HepG2 (cell line): ENCODE data around the gene CRISP3. TPM values are rescaled to one million over a fixed set of nuclear protein-coding genes. Genes with fewer than 3 reads are reported as not detected.

ENCODE experiments used
- ATF6 ChIP-seq: sonication (generic); formaldehyde crosslinking; conservative IDR thresholded peaks from 2 replicates; pipeline ENCODE4 v1.4.0; 2020; ENCODE audit warnings: missing genetic modification reagents
- CBFB ChIP-seq: sonication (generic); formaldehyde crosslinking; IDR thresholded peaks from 2 replicates; pipeline ENCODE4 v1.4.0; 2020; ENCODE audit warnings: missing genetic modification reagents
- CREM ChIP-seq, 2 experiments: sonication (generic) in 1 of 2; formaldehyde crosslinking in 1 of 2; IDR thresholded peaks; 2 replicates each; pipeline versions ENCODE4 v1.4.0 to v1.6.1; 2016 to 2020; ENCODE audit warnings: antibody characterized with exemption in 1 of 2, mild to moderate bottlenecking in 1 of 2, missing genetic modification reagents in 1 of 2
- DR1 ChIP-seq: sonication (generic); formaldehyde crosslinking; IDR thresholded peaks from 2 replicates; pipeline ENCODE4 v1.8.0; 2021; ENCODE audit warnings: mild to moderate bottlenecking, missing genetic modification reagents, inconsistent platforms
- ERF ChIP-seq: IDR thresholded peaks from 2 replicates; pipeline ENCODE4 v1.6.1; 2018; ENCODE audit warnings: missing biosample characterization, missing genetic modification reagents
- ETV5 ChIP-seq: IDR thresholded peaks from 2 replicates; pipeline ENCODE4 v1.6.1; 2018; ENCODE audit warnings: missing biosample characterization, missing genetic modification reagents, inconsistent platforms, borderline replicate concordance
- FOXK1 ChIP-seq: sonication (generic); formaldehyde crosslinking; IDR thresholded peaks from 2 replicates; pipeline ENCODE4 v1.4.0; 2020; ENCODE audit warnings: low read depth, missing genetic modification reagents, borderline replicate concordance
- GFI1 ChIP-seq: sonication (generic); formaldehyde crosslinking; IDR thresholded peaks from 2 replicates; pipeline ENCODE4 v1.5.0; 2020; ENCODE audit warnings: missing genetic modification reagents, mild to moderate bottlenecking, borderline replicate concordance
- HHEX ChIP-seq: IDR thresholded peaks from 2 replicates; pipeline ENCODE4 v1.6.1; 2016; ENCODE audit warnings: control low read depth
- HNF4A ChIP-seq: sonication (generic); formaldehyde crosslinking; IDR thresholded peaks from 2 replicates; pipeline ENCODE4 v1.4.0; 2020; ENCODE audit warnings: missing genetic modification reagents
- JUND ChIP-seq: sonication (generic); formaldehyde crosslinking; IDR thresholded peaks from 2 replicates; pipeline ENCODE4 v1.8.0; 2022; ENCODE audit warnings: mild to moderate bottlenecking, missing genetic modification reagents
- MAZ ChIP-seq, 2 experiments: sonication (generic) in 1 of 2; formaldehyde crosslinking in 1 of 2; IDR thresholded peaks; 2 replicates each; pipeline versions ENCODE4 v1.5.0 to v1.6.1; 2012 to 2020; ENCODE audit warnings: low read depth in 2 of 2, mild to moderate bottlenecking in 2 of 2, borderline replicate concordance in 1 of 2, improper control_type of control experiment in 1 of 2, low read length in 1 of 2, missing genetic modification reagents in 1 of 2, moderate library complexity in 1 of 2
- MIER2 ChIP-seq: IDR thresholded peaks from 2 replicates; pipeline ENCODE4 v1.6.1; 2016; ENCODE audit warnings: missing biosample characterization, missing genetic modification reagents
- MIER3 ChIP-seq: IDR thresholded peaks from 2 replicates; pipeline ENCODE4 v1.6.1; 2016; ENCODE audit warnings: missing compliant biosample characterization, borderline replicate concordance
- NCOA2 ChIP-seq: sonication (generic); formaldehyde crosslinking; IDR thresholded peaks from 2 replicates; pipeline ENCODE4 v1.8.0; 2022; ENCODE audit warnings: inconsistent platforms
- RXRB ChIP-seq: IDR thresholded peaks from 2 replicates; pipeline ENCODE4 v1.6.1; 2016; ENCODE audit warnings: borderline replicate concordance, missing genetic modification reagents, missing compliant biosample characterization
- TBX2 ChIP-seq: sonication (generic); formaldehyde crosslinking; IDR thresholded peaks from 2 replicates; pipeline ENCODE4 v1.5.0; 2020; ENCODE audit warnings: missing genetic modification reagents, mild to moderate bottlenecking, borderline replicate concordance
- TCF7 ChIP-seq: sonication (generic); IDR thresholded peaks from 2 replicates; pipeline ENCODE4 v1.6.1; 2016; ENCODE audit warnings: antibody characterized with exemption, low read depth
- XBP1 ChIP-seq: sonication (generic); formaldehyde crosslinking; IDR thresholded peaks from 2 replicates; pipeline ENCODE4 v1.5.0; 2020; ENCODE audit warnings: missing genetic modification reagents
- ZMYM2 ChIP-seq: sonication (generic); formaldehyde crosslinking; IDR thresholded peaks from 2 replicates; pipeline ENCODE4 v1.8.0; 2022; ENCODE audit warnings: mild to moderate bottlenecking, missing genetic modification reagents
- ZNF121 ChIP-seq: sonication (generic); formaldehyde crosslinking; IDR thresholded peaks from 2 replicates; pipeline ENCODE4 v1.5.0; 2020; ENCODE audit warnings: mild to moderate bottlenecking, missing genetic modification reagents
- ZNF274 ChIP-seq: sonication (generic); formaldehyde crosslinking; IDR thresholded peaks from 2 replicates; pipeline ENCODE4 v1.5.1; 2020; ENCODE audit warnings: mild to moderate bottlenecking, missing genetic modification reagents
- ZNF33B ChIP-seq: sonication (generic); formaldehyde crosslinking; IDR thresholded peaks from 2 replicates; pipeline ENCODE4 v1.5.1; 2020; ENCODE audit warnings: mild to moderate bottlenecking, missing genetic modification reagents
- ZNF792 ChIP-seq: IDR thresholded peaks from 2 replicates; pipeline ENCODE4 v1.6.1; 2016
- ZNF878 ChIP-seq: sonication (generic); formaldehyde crosslinking; IDR thresholded peaks from 2 replicates; pipeline ENCODE4 v1.8.1; 2023; ENCODE audit warnings: mild to moderate bottlenecking, missing genetic modification reagents, moderate library complexity
- polyA plus RNA-seq, 8 experiments: library from polyadenylated mRNA; depleted of rRNA in 3 of 8; stranded (reverse) in 7 of 8; unstranded in 1 of 8; fragments of >200 nt; fragmentation: Illumina TruSeq in 4 of 8; extraction: Trizol in 4 of 8; gene quantifications; 2 replicates each; pipeline versions ENCODE4 v1.2.1 to v1.2.3, GENCODE V29; 2011 to 2016; ENCODE audit warnings: low read depth in 4 of 8, missing spikeins in 1 of 8, mixed read lengths in 1 of 8; ENCODE audit not compliant: insufficient read depth in 1 of 8
- total RNA-seq, 5 experiments: library from RNA; depleted of rRNA; stranded (reverse); fragments of >200 nt; fragmentation: Illumina TruSeq; extraction: Trizol; gene quantifications; 2 replicates each; pipeline ENCODE4 v1.2.3, GENCODE V29; 2016; ENCODE audit warnings: low read depth in 1 of 5
- TF ChIP-seq, protein P1 (sequence below), 2 experiments: sonication (generic) in 1 of 2; formaldehyde crosslinking in 1 of 2; IDR thresholded peaks; 2 replicates each; pipeline versions ENCODE4 v1.4.0 to v1.6.1; 2018 to 2020; ENCODE audit warnings: missing genetic modification reagents in 2 of 2, borderline replicate concordance in 1 of 2, low read depth in 1 of 2, mild to moderate bottlenecking in 1 of 2, missing biosample characterization in 1 of 2
- TF ChIP-seq, protein P2 (sequence below): IDR thresholded peaks from 2 replicates; pipeline ENCODE4 v1.6.1; 2016; ENCODE audit warnings: low read depth, control low read depth

Gene CRISP3
- total and polyA plus RNA-seq, 2 of the 13 experiments (the other 11 are each of a cell fraction or from before 2014, with no cell fraction given) = not detected

GRCh38 chr6:49766762-49767161, 22.6 kb upstream of the CRISP3 start (continued):
- TF ChIP-seq NCOA2 (CRISPR knock-in tag) (peak; percentile 82), MAZ (IDR thresholded peaks at IDR 0.05; ENCODE audit: borderline replicate concordance, low read depth, low read length) (no peak), MAZ (CRISPR knock-in tag; IDR thresholded peaks at IDR 0.05; ENCODE audit: low read depth) (peak; percentile 39; the same call in 1 of the 2 replicates), ETV5 (CRISPR knock-in tag) (no peak; the same call in 1 of the 2 replicates), XBP1 (CRISPR knock-in tag) (no peak), CBFB (CRISPR knock-in tag) (0 out of 2 replicates have a peak, but pooled peaks have one; percentile 36), TCF7 (peak; percentile 56), JUND (0 out of 2 replicates have a peak, but pooled peaks have one; percentile 28), HHEX (CRISPR knock-in tag) (0 out of 2 replicates have a peak, but pooled peaks have one; percentile 39), GFI1 (CRISPR knock-in tag) (peak; percentile 84), MIER3 (CRISPR knock-in tag) (peak; percentile 92; the same call in 1 of the 2 replicates), ZNF33B (CRISPR knock-in tag) (no peak), ATF6 (CRISPR knock-in tag) (no peak), FOXK1 (peak; percentile 73; the same call in 1 of the 2 replicates), ZMYM2 (CRISPR knock-in tag) (peak; percentile 64; the same call in 1 of the 2 replicates), HNF4A (CRISPR knock-in tag) (peak; percentile 99), TBX2 (CRISPR knock-in tag) (0 out of 2 replicates have a peak, but pooled peaks have one; percentile 32), ERF (CRISPR knock-in tag) (peak; percentile 63; the same call in 1 of the 2 replicates), RXRB (CRISPR knock-in tag) (peak; percentile 75), DR1 (CRISPR knock-in tag) (no peak), ZNF792 (CRISPR knock-in tag) (peak; percentile 66; the same call in 1 of the 2 replicates), ZNF121 (CRISPR knock-in tag) (no peak), CREM (IDR thresholded peaks at IDR 0.05) (peak; percentile 75), CREM (CRISPR knock-in tag; IDR thresholded peaks at IDR 0.05) (no peak), ZNF274 (CRISPR knock-in tag) (no peak), MIER2 (CRISPR knock-in tag) (peak; percentile 71; the same call in 1 of the 2 replicates), ZNF878 (CRISPR knock-in tag) (peak; percentile 36; the same call in 1 of the 2 replicates)
- TF ChIP-seq, protein P1, sequence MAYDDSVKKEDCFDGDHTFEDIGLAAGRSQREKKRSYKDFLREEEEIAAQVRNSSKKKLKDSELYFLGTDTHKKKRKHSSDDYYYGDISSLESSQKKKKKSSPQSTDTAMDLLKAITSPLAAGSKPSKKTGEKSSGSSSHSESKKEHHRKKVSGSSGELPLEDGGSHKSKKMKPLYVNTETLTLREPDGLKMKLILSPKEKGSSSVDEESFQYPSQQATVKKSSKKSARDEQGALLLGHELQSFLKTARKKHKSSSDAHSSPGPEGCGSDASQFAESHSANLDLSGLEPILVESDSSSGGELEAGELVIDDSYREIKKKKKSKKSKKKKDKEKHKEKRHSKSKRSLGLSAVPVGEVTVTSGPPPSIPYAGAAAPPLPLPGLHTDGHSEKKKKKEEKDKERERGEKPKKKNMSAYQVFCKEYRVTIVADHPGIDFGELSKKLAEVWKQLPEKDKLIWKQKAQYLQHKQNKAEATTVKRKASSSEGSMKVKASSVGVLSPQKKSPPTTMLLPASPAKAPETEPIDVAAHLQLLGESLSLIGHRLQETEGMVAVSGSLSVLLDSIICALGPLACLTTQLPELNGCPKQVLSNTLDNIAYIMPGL (CRISPR knock-in tag; IDR thresholded peaks at IDR 0.05; ENCODE audit: borderline replicate concordance in 1 of 2, low read depth in 1 of 2) = peak in 1 of 2 experiments; percentile 45; a peak in 1 of 4 replicates
- TF ChIP-seq, protein P2, sequence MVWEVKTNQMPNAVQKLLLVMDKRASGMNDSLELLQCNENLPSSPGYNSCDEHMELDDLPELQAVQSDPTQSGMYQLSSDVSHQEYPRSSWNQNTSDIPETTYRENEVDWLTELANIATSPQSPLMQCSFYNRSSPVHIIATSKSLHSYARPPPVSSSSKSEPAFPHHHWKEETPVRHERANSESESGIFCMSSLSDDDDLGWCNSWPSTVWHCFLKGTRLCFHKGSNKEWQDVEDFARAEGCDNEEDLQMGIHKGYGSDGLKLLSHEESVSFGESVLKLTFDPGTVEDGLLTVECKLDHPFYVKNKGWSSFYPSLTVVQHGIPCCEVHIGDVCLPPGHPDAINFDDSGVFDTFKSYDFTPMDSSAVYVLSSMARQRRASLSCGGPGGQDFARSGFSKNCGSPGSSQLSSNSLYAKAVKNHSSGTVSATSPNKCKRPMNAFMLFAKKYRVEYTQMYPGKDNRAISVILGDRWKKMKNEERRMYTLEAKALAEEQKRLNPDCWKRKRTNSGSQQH (CRISPR knock-in tag) = peak; percentile 43; the same call in 1 of the 2 replicates
